ENCODE measurements around the gene RAB27A. TPM values are rescaled to one million over a fixed set of nuclear protein-coding genes. Genes with fewer than 3 reads are reported as not detected.

Gene RAB27A
- total RNA-seq, 1 experiment from 2014 or later, result 12.3 TPM

GRCh38 chr15:55196458-55197361 lies 92.9 kb downstream of the RAB27A start, which contains the start of gene RSL24D1:
RSL24D1 (minus strand) TSS chr15:55196941; CDS start chr15:55196890, 51 bp downstream.
- BruUV-seq (replicated peaks), result TSS peak; percentile 79
- H3K36me3 ChIP-seq (ENCODE audit: low read depth), result peaks cover 14% of the 10 kb centered on the region; the same call in 1 of the 2 replicates
- H3F3A ChIP-seq (ENCODE audit: insufficient read depth, low read depth), result no peaks in the 10 kb centered on the region
- intact Hi-C loops (cut with micrococcal nuclease; ENCODE audit: unreplicated experiment), result loop anchor here (5.0 to 10.0 kb wide), 2 partner anchors 96 to 208 kb away; partner anchors contain the start of genes CCPG1 and PIERCE2
- ChIA-PET POLR2A (ENCODE audit: unreplicated experiment) (interaction anchor here (0.5 to 0.6 kb wide), 2 partner anchors 21 to 109 kb away, joined by 3 read pairs; no protein-coding TSS in a partner anchor), CTCF (interaction anchor here (0.5 to 1.0 kb wide), 2 partner anchors 20 to 88 kb away, joined by 3 to 7 read pairs; no protein-coding TSS in a partner anchor)
- H3K79me2 ChIP-seq (ENCODE audit: low read depth), result peaks cover 50% of the 10 kb centered on the region
- peak within 1 kb of the TSS; percentile 90 for H2AFZ ChIP-seq
- H3K4me2 ChIP-seq, result peak within 1 kb of the TSS; percentile 93
- H4K20me1 ChIP-seq (ENCODE audit: insufficient read depth), result peaks cover 30% of the 10 kb centered on the region
- no peaks in the 10 kb centered on the region for H3K27me3 ChIP-seq (ENCODE audit: insufficient read depth, low read depth)
- no peak; the same call in 1 of the 2 replicates for TF ChIP-seq CTCF (conservative IDR thresholded peaks at IDR 0.05)
- no peak for TF ChIP-seq EZH2 (IDR thresholded peaks at IDR 0.05; ENCODE audit: low read depth)
- DNase-seq, result peak; percentile 92 to 94
- H3K9me2 ChIP-seq (ENCODE audit: insufficient read depth), result no peaks in the 10 kb centered on the region
- H3K4me3 ChIP-seq, result peak within 1 kb of the TSS; percentile 99
- H3K27ac ChIP-seq, result peak within 1 kb of the TSS; percentile 95
- peaks cover 29% of the 10 kb centered on the region for H3K4me1 ChIP-seq (replicated peaks; ENCODE audit: insufficient read depth)
- H3K9me3 ChIP-seq (ENCODE audit: insufficient read depth, low read depth), result no peaks in the 10 kb centered on the region

- Histone ChIP-seq H3K27ac (peak overlapping the region; percentile 95), H3K4me1 (replicated peaks; ENCODE audit: insufficient read depth) (peaks cover 29% of the 10 kb centered on the region), H4K20me1 (ENCODE audit: insufficient read depth) (peaks cover 37% of the 10 kb centered on the region), H3K4me2 (peak overlapping the region; percentile 93), H3F3A (ENCODE audit: insufficient read depth, low read depth) (peaks cover 2% of the 10 kb centered on the region; the same call in 1 of the 2 replicates), H3K36me3 (ENCODE audit: low read depth) (peaks cover 20% of the 10 kb centered on the region), H3K9me3 (ENCODE audit: insufficient read depth, low read depth) (no peaks in the 10 kb centered on the region), H3K4me3 (peak overlapping the region; percentile 99), H3K27me3 (ENCODE audit: insufficient read depth, low read depth) (no peaks in the 10 kb centered on the region), H2AFZ (peak overlapping the region; percentile 86), H3K9me2 (ENCODE audit: insufficient read depth) (no peaks in the 10 kb centered on the region), H3K79me2 (ENCODE audit: low read depth) (peaks cover 57% of the 10 kb centered on the region)
- no TSS peak for BruUV-seq (replicated peaks)
- TF ChIP-seq CTCF (conservative IDR thresholded peaks at IDR 0.05), result no peak
- TF ChIP-seq EZH2 (IDR thresholded peaks at IDR 0.05; ENCODE audit: low read depth), result no peak
- ChIA-PET POLR2A (ENCODE audit: unreplicated experiment) (no interaction called here), CTCF (no interaction called here)
- intact Hi-C loops (cut with micrococcal nuclease; ENCODE audit: unreplicated experiment), result loop anchor here (5.0 to 10.0 kb wide), 2 partner anchors 96 to 209 kb away; partner anchors contain the start of genes CCPG1 and PIERCE2
- DNase-seq, result no peak
Observed at GRCh38 chr15:55195996-55196395, 93.6 kb downstream of the RAB27A start.

- Histone ChIP-seq H3K4me1 (replicated peaks; ENCODE audit: insufficient read depth) (peaks cover 29% of the 10 kb centered on the region), H3F3A (ENCODE audit: insufficient read depth, low read depth) (peaks cover 4% of the 10 kb centered on the region; the same call in 1 of the 2 replicates), H3K4me2 (peak overlapping the region; percentile 93), H2AFZ (no peak overlapping the region), H3K36me3 (ENCODE audit: low read depth) (peaks cover 28% of the 10 kb centered on the region), H3K27me3 (ENCODE audit: insufficient read depth, low read depth) (no peaks in the 10 kb centered on the region), H4K20me1 (ENCODE audit: insufficient read depth) (peaks cover 44% of the 10 kb centered on the region), H3K27ac (no peak overlapping the region), H3K4me3 (peak overlapping the region; percentile 99; the same call in 1 of the 2 replicates), H3K9me2 (ENCODE audit: insufficient read depth) (no peaks in the 10 kb centered on the region), H3K79me2 (ENCODE audit: low read depth) (peaks cover 69% of the 10 kb centered on the region), H3K9me3 (ENCODE audit: insufficient read depth, low read depth) (no peaks in the 10 kb centered on the region)
- DNase-seq, result no peak
- TF ChIP-seq EZH2 (IDR thresholded peaks at IDR 0.05; ENCODE audit: low read depth) (no peak), CTCF (conservative IDR thresholded peaks at IDR 0.05) (no peak)
- BruUV-seq (replicated peaks), result no TSS peak
- CTCF ChIA-PET, result no interaction called here
- POLR2A ChIA-PET (ENCODE audit: unreplicated experiment), result no interaction called here
- intact Hi-C loops (cut with micrococcal nuclease; ENCODE audit: unreplicated experiment), result loop anchor here (10.0 kb wide), 1 partner anchor 211 kb away; the partner anchor contains the start of genes CCPG1 and PIERCE2
Observed at GRCh38 chr15:55194256-55194655, 95.4 kb downstream of the RAB27A start.

Measured in PC-9 (cell line).